Tibial nerve (tissue), 4 donors: ENCODE results near the gene SPTB. TPM values are rescaled to one million over a fixed set of nuclear protein-coding genes. Genes with fewer than 3 reads are reported as not detected.

Experiments
- DNase-seq, 2 donors: peaks; one replicate each; pipeline ENCODE4 v3.0.0-alpha.2; 2019; ENCODE audit warnings: low spot score in 2 of 2
- H3K27ac ChIP-seq, 4 donors: fragments of 200-600 bp; sonication (generic) in 3 of 4; one replicate each; pipeline ENCODE4 v1.5.1; 2017 to 2019; ENCODE audit warnings: mild to moderate bottlenecking in 1 of 4
- H3K27me3 ChIP-seq, 2 donors: fragments of 200-600 bp; sonication (generic) in 1 of 2; one replicate each; pipeline versions ENCODE4 v1.5.1 to v1.6.0; 2017 to 2019
- H3K36me3 ChIP-seq, 3 donors: fragments of 200-600 bp; sonication (generic); one replicate each; pipeline ENCODE4 v1.5.1; 2018 to 2019
- H3K4me1 ChIP-seq, 4 donors: fragments of 200-600 bp; sonication (generic) in 3 of 4; one replicate each; pipeline ENCODE4 v1.5.1; 2017 to 2019
- H3K4me3 ChIP-seq, 4 donors: fragments of 200-600 bp; sonication (generic) in 3 of 4; one replicate each; pipeline ENCODE4 v1.5.1; 2017 to 2019; ENCODE audit warnings: mild to moderate bottlenecking in 1 of 4, moderate library complexity in 1 of 4
- H3K9me3 ChIP-seq, 4 donors: fragments of 200-600 bp; sonication (generic) in 3 of 4; one replicate each; pipeline ENCODE4 v1.5.1; 2017 to 2019
- CTCF ChIP-seq, 5 experiments: fragments of 200-600 bp in 3 of 5; fragments of 450-650 bp in 2 of 5; sonication (generic) in 3 of 5; IDR thresholded peaks; one replicate each; pipeline ENCODE4 v1.5.1; 2016 to 2019; ENCODE audit warnings: antibody characterized with exemption in 5 of 5, mild to moderate bottlenecking in 3 of 5, moderate library complexity in 2 of 5
- EP300 ChIP-seq, 2 donors: sonication (generic); formaldehyde crosslinking; IDR thresholded peaks; one replicate each; pipeline ENCODE4 v1.6.1; 2017; ENCODE audit warnings: antibody characterized with exemption in 2 of 2, mild to moderate bottlenecking in 1 of 2
- POLR2A ChIP-seq, 2 donors: fragments of 450-650 bp; IDR thresholded peaks; one replicate each; pipeline ENCODE4 v1.6.1; 2017; ENCODE audit warnings: antibody characterized with exemption in 2 of 2, mild to moderate bottlenecking in 2 of 2, moderate library complexity in 2 of 2
- WGBS, 2 donors: methylation state at CpG; one replicate each; pipeline ENCODE4 v1.1.5; 2018; 5-methylcytosine and 5-hydroxymethylcytosine counted together
- total RNA-seq, 4 donors: library from RNA; depleted of rRNA; stranded (reverse); fragments of >200 nt; gene quantifications; one replicate each; pipeline ENCODE4 v1.1.0, GENCODE V29; 2016

The SPTB gene
- total RNA-seq, 4 donors from 2014 or later: 4.5 to 12.6 (median 9.2) TPM

- Histone ChIP-seq H3K27me3 (no peaks in the 10 kb centered on the region), H3K4me3 (no peak overlapping the region), H3K4me1 (no peaks in the 10 kb centered on the region), H3K27ac (no peak overlapping the region), H3K9me3 (no peaks in the 10 kb centered on the region), H3K36me3 (no peaks in the 10 kb centered on the region)
- no peak for DNase-seq
- no peak for TF ChIP-seq CTCF (IDR thresholded peaks at IDR 0.05)
- TF ChIP-seq EP300 (IDR thresholded peaks at IDR 0.05): no peak
- no peak for TF ChIP-seq POLR2A (IDR thresholded peaks at IDR 0.05)
- WGBS, 2 donors: 90 to 92% methylated on average over 23 to 25 of the region's 25 CpGs
Observed at GRCh38 chr14:64775081-64775777, 104.5 kb downstream of the SPTB start.

GRCh38 chr14:64774272-64774671, 105.4 kb downstream of the SPTB start:
- no peak for TF ChIP-seq EP300 (IDR thresholded peaks at IDR 0.05)
- no peak for TF ChIP-seq POLR2A (IDR thresholded peaks at IDR 0.05)
- TF ChIP-seq CTCF (IDR thresholded peaks at IDR 0.05): no peak
- H3K4me3 ChIP-seq: no peak overlapping the region
- H3K27me3 ChIP-seq: no peaks in the 10 kb centered on the region
- no peak for DNase-seq
- 92 to 93% methylated on average over 16 of the region's 16 CpGs for WGBS, 2 donors
- no peaks in the 10 kb centered on the region for H3K4me1 ChIP-seq
- H3K9me3 ChIP-seq: no peaks in the 10 kb centered on the region
- H3K36me3 ChIP-seq: no peaks in the 10 kb centered on the region
- H3K27ac ChIP-seq: no peak overlapping the region

DNA sequence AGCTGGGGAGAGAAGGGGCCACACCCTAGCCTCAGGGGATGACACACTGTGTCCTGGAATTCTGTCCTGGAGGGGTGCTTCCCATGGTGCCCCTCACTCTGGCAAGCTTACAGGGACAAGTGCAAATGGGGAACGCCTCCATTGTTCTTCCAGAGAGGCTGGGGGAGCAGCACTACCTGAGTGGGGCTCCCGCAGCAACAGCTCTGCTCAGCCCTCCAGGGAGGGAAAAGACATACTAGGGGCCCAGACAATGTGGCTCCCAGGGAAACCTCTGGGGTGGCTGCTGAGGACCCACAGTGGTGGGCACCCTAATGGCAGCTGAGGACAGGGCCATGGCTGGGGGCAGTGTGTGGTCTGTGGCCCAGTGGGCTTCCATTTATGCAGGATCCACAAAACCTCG, 106.1 kb downstream of the SPTB start:
- Histone ChIP-seq H3K4me3 (no peak overlapping the region), H3K27me3 (no peaks in the 10 kb centered on the region), H3K4me1 (no peaks in the 10 kb centered on the region), H3K36me3 (no peaks in the 10 kb centered on the region), H3K9me3 (no peaks in the 10 kb centered on the region), H3K27ac (no peak overlapping the region)
- no peak for TF ChIP-seq POLR2A (IDR thresholded peaks at IDR 0.05)
- no peak for TF ChIP-seq CTCF (IDR thresholded peaks at IDR 0.05)
- no peak for TF ChIP-seq EP300 (IDR thresholded peaks at IDR 0.05)
- DNase-seq: no peak
- WGBS, 2 donors: 73 to 100% methylated on average over 1 to 3 of the region's 3 CpGs

DNA sequence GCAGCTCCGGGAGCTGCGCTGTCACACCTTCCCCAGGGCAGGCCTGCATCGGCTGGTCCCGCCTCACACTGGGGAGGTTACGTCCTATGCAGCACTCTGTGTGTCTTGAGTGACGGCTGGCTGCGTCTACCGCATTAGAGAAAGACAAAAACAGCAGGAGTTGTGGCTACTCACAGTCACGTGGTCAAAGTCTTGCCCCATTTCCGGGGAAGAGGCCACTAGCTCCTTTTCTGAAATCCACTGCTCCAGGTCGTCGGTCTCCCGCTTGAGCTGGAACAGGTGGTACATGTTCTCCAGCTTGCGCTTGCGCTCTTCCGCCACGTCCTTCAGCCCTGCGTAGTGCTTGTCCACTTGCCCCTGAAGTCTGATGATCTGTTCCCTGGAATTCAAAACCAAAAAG, 106.7 kb downstream of the SPTB start:
- DNase-seq: no peak
- TF ChIP-seq CTCF (IDR thresholded peaks at IDR 0.05) (no peak), POLR2A (IDR thresholded peaks at IDR 0.05) (no peak), EP300 (IDR thresholded peaks at IDR 0.05) (no peak)
- H3K27me3 ChIP-seq: no peaks in the 10 kb centered on the region
- no peaks in the 10 kb centered on the region for H3K36me3 ChIP-seq
- no peak overlapping the region for H3K4me3 ChIP-seq
- H3K4me1 ChIP-seq: no peaks in the 10 kb centered on the region
- WGBS, 2 donors: 95 to 96% methylated on average over 10 to 18 of the region's 18 CpGs
- H3K27ac ChIP-seq: no peak overlapping the region
- H3K9me3 ChIP-seq: no peaks in the 10 kb centered on the region

- Histone ChIP-seq H3K27ac (no peak overlapping the region), H3K4me3 (no peak overlapping the region), H3K9me3 (no peaks in the 10 kb centered on the region), H3K27me3 (no peaks in the 10 kb centered on the region), H3K4me1 (no peaks in the 10 kb centered on the region), H3K36me3 (no peaks in the 10 kb centered on the region)
- 93 to 96% methylated on average over 36 of the region's 36 CpGs for WGBS, 2 donors
- no peak for DNase-seq
- TF ChIP-seq POLR2A (IDR thresholded peaks at IDR 0.05) (no peak), EP300 (IDR thresholded peaks at IDR 0.05) (no peak), CTCF (IDR thresholded peaks at IDR 0.05) (no peak)
Observed at GRCh38 chr14:64772397-64772950, 107.2 kb downstream of the SPTB start.
